Lower leg skin (tissue), 3 donors: Measurements from ENCODE around the gene MED9.

ENCODE experiments used
- POLR2A ChIP-seq, 2 donors: fragments of 450-650 bp; IDR thresholded peaks; one replicate each; pipeline ENCODE4 v1.6.1; 2016 to 2017; ENCODE audit warnings: antibody characterized with exemption in 2 of 2, mild to moderate bottlenecking in 1 of 2, moderate library complexity in 1 of 2
- TF ChIP-seq, protein P1 (sequence below), 3 donors: fragments of 450-650 bp; IDR thresholded peaks; one replicate each; pipeline ENCODE4 v1.5.1; 2016; ENCODE audit warnings: antibody characterized with exemption in 3 of 3, mild to moderate bottlenecking in 3 of 3, moderate library complexity in 2 of 3

DNA sequence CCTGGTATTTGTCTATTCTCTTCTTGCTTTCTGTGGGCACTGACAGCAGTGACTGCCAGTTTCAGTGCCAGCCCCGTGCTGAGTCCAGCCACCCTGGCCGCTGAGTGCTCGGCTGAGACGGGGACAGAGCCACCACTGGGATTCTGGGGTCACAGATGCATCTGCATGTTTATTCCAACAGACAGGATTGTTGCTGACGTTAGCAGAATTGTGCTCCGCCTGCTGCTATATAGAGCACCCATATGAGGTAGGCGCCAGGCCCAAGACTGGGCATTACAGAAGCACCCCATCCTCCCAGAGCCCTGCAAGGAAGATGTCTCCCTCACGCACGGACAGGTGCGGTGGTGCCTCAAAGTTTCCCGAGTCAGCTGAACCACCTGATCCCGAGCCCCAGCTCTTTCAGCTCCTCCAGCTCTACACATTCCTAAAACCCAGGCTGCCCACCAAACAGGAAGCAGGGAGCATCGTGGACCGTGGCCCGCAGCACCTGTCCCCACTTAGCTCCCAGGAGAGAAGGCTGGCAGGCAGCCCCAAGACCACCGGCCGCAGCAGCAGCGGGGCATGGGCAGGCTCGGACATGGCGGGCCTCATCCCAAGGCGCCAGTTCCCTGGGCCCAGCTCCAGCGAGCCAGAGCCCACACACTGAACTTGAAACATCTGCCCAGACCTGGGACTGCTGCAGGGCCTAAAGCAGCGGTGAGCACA lies 64.3 kb downstream of the MED9 start:
- TF ChIP-seq, protein P1, sequence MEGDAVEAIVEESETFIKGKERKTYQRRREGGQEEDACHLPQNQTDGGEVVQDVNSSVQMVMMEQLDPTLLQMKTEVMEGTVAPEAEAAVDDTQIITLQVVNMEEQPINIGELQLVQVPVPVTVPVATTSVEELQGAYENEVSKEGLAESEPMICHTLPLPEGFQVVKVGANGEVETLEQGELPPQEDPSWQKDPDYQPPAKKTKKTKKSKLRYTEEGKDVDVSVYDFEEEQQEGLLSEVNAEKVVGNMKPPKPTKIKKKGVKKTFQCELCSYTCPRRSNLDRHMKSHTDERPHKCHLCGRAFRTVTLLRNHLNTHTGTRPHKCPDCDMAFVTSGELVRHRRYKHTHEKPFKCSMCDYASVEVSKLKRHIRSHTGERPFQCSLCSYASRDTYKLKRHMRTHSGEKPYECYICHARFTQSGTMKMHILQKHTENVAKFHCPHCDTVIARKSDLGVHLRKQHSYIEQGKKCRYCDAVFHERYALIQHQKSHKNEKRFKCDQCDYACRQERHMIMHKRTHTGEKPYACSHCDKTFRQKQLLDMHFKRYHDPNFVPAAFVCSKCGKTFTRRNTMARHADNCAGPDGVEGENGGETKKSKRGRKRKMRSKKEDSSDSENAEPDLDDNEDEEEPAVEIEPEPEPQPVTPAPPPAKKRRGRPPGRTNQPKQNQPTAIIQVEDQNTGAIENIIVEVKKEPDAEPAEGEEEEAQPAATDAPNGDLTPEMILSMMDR (IDR thresholded peaks at IDR 0.05) = no peak
- no peak for TF ChIP-seq POLR2A (IDR thresholded peaks at IDR 0.05)
